GM18511 (cell line): Measurements from ENCODE around the gene NRIP1.

Source experiments
- ATAC-seq: cut with Tn5 transposase; IDR thresholded peaks from one replicate; pipeline ENCODE4 v1.9.1; 2021; ENCODE audit warnings: mild to moderate bottlenecking, moderate library complexity; ENCODE audit not compliant: unreplicated experiment

NRIP1 gene

DNA sequence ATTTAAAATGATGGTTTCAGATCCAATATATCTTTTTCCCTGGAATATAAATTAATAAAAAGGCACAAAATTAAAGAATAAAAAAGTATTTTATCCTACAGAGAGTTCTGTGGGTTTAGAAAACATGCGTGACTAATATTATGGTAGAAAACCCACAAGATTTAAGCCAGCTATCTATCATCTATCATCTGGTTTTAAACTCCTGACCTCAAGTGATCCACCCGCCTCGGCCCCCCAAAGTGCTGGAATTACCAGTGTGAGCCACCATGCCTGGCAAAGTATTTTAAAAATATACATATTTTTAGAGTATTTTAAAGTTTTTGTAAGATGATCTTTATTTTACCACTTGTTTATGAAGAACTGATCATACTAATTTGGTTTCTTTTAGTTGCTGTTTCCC lies 79.5 kb downstream of the NRIP1 start:
- no peak for ATAC-seq

- ATAC-seq: no peak
Observed at GRCh38 chr21:14982336-14982735, 82.5 kb downstream of the NRIP1 start.

- ATAC-seq: no peak
Observed at GRCh38 chr21:14981246-14981645, 83.6 kb downstream of the NRIP1 start.

DNA sequence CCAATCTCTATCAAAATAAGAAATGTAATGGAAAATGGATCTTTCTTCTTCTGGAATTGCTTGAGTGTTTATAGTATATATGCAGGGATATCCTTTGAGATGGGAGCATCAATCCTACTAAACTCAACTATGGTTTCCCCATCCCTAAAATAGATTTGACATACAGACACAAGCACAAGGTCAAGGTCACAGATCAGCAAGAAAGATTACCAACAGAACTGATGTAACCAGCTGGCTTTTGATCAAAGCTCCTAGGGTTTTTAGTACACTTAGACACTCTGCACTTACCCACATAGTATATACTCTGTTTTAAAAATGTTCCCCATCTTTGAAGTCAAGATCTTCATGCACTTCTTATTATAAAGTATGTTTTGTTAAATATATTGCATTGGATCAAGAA lies 85.5 kb downstream of the NRIP1 start:
- ATAC-seq: no peak

DNA sequence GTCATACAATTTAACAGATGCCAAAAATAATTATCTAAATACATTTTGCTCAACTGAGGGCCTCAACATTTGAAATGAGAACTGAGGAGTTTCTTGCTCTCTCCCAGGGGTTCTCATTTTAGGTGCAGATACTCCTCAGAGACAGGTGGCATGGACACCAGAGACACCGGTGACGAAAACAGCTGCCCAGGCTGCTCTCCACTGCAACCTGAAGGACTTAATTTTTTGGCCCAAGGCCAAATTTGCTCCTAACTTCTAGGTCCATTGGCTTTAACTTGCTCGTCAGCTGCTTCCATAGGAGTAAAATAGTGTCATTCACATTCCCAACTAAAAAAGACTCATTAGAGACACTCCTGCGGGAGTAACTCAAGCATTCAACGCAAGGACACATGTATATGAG lies 87.0 kb downstream of the NRIP1 start:
- no peak for ATAC-seq

DNA sequence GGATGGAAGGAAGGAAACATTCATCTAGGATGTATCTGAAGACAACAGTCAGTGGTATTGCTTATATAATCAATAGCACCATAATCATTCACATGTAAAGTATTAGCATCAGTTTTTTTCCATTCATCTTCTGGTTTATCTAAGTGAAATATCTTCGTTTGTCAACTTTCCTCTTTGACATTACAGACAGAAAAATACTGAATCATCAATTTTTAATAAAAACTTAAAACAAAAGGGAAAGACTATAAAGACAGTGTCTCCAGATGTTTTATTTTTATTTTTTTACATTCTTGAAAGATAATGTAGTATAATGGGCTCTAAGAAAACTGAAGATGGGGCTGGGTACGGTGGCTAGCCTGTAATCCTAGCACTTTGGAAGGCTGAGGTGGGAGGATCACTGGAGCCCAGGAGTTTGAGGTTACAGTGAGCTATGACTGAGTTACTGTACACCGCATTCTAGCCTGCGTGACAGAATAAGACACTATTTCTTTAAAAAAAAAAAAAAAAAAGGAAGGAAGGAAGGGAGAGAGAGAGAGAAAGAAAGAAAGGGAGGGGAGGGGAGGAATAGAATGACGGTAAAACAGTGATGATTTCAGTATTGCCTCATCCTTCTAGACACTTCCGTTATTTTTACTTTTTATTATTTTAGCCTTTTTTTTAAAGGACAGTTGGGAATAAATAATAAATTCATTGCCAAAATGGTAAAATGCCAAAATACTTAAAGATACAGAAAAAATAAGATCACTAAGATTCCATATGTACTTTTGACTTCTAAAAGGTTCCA lies 89.5 kb downstream of the NRIP1 start:
- ATAC-seq: no peak

- ATAC-seq: no peak
Observed at GRCh38 chr21:14972678-14973077, 92.1 kb downstream of the NRIP1 start.

DNA sequence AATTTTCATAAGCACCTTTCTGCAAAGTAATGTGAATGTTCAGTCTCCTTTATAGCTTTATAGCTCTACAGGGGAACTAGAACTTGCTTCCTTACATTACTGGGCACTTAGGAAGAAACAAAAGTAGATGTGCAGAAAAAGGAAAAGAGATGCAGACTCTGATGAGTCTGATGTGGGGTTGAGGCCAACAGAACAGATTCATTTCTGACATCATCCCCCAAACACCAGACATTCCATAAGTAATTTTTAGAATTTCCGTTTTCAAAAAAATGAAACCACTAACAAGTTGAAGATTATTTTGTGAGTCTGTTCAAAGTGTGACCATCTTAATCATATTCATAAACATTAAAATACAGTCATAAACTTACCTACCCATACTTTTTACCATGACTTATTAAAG lies 96.0 kb downstream of the NRIP1 start:
- no peak for ATAC-seq

DNA sequence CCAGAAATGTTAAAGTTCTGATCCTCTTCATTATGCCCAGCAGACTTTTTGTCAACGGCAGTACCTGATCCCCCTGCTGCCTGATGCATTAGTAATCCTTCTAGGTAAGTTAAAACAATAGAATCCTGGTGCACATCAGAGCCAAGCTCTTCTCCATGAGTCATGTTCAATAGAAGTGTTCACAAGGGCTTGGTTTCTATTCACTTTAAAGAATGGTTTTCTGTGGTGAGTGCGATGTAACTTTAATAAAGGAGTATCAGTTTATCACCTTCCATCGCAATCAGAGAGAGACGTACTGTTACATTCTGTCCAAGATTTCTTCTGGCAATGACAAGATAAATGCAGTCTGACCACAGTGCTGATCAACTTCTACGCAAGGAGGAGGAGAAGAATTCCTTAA lies 96.8 kb downstream of the NRIP1 start:
- ATAC-seq: no peak

GRCh38 chr21:14964621-14965020 lies 100.2 kb downstream of the NRIP1 start:
- no peak for ATAC-seq

DNA sequence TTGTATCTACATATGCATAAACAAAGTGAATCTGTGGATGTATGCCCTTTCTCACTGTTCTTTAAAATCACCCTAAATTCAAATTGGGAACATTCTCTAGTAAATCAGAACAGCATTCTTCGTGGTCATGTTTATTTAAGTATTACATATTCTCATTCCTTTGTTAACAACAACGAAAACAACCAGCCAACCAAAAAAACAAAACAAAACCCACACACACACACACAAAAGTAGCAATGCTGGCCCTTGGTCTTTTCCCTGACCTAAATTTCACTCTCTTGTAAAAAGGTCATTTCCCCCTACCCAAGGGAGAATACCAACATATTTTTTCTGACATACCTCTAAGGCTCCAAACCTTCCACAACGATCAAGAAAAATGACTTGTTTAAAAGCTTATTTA lies 102.6 kb downstream of the NRIP1 start:
- no peak for ATAC-seq

- ATAC-seq: no peak
Observed at GRCh38 chr21:14961502-14961901, 103.3 kb downstream of the NRIP1 start.

DNA sequence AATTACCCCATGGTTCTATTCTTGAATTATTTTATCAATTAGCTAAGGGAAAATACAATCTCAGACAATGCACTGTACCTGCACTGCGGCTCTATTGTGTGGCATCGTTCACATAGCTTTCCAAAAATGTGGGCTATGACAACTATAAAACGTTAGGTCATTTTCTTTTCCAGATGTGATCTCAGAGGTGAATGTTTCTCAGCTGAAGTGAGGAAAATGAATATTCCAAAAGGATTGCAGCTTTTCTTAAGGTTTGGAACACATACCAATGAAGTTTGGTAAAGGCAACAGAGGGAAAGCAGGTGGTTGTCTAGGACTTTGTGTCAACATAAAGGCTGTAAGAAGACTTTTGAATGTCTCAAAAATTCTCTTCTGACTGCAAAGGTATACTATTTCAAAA lies 105.5 kb downstream of the NRIP1 start:
- no peak for ATAC-seq

DNA sequence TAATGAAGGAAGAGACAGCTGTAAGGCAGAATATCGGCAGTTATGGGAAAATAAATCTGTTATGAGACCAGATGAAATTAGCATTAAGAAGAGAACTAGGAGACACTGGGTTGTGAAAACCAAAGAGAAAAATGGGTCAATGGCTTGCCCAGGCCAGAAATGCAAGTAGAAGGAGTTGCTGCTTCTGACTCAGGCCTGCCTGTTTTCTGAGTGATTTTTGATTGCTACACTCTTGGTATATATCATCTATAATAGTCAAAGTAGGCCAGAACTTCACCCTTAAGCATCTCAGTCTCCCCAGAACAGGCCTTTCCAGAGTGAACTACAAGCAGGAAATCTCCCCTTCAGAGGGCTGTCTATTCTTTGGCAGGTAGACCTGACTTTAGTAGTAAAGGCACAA lies 107.0 kb downstream of the NRIP1 start:
- no peak for ATAC-seq

DNA sequence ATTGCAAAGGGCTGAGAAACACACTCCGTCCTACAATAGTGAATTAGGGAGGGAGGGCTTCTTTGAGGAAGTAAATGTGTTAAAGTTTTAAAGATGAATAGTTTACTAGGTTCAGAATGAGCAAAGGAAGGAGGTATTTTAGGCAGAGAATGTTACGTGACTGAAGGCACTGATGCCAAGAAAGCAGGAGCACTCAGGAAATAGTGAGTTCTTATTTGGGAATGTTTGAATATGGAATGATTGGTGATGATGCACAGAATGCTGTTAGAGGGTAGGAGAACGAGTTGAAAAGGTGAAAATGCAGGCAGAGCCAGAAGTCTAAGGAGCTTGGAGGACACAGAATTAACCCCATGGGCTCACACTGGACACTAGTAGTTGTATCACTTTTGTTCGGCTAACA lies 108.0 kb downstream of the NRIP1 start:
- ATAC-seq: no peak

DNA sequence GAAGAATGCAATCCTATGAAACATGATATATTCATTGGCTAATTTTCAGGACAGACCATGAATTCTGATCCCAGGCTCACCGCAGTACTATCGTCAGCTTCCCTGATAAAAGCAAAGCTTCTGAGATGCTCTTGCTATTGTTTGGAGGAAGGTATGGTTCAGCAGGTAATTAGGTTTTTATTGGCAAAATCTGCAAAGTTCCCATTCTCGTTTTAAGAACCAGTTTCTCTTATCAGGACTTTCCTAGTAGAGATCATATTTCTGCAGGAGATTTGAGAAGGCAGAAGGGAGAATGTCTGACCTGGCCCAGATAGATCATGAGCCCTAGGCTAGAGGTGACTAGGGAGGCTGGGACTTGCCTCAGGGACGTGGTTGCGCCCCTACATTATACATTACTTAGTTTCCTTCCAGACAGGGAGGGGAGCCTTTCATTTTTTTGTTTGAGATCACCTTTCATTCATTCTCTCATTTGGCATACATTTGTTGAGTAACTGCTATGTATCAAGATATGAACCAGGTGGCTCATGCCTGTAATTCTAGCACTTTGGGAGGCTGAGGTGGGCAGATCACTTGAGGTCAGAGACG lies 108.8 kb downstream of the NRIP1 start:
- no peak for ATAC-seq

DNA sequence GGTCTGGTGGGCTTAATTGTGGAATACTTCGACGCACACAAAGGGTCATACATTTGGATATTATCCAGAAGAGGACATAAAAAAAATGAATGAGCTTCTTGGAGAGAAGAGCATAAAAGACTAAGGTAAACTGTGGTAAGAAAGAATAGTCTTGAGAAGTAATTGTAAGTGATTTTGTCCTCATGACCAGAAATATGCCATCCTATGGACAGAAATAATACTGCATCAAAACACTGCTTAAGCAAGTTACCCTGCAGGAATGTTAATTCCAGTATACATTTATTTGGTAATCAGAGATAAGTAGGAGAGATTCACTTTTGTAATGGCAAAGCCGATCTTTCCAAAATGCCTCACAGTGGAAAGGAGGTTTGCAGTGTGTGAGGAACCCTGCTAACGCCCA lies 111.9 kb downstream of the NRIP1 start:
- ATAC-seq: no peak

GRCh38 chr21:14949603-14950002 lies 115.2 kb downstream of the NRIP1 start:
- no peak for ATAC-seq

DNA sequence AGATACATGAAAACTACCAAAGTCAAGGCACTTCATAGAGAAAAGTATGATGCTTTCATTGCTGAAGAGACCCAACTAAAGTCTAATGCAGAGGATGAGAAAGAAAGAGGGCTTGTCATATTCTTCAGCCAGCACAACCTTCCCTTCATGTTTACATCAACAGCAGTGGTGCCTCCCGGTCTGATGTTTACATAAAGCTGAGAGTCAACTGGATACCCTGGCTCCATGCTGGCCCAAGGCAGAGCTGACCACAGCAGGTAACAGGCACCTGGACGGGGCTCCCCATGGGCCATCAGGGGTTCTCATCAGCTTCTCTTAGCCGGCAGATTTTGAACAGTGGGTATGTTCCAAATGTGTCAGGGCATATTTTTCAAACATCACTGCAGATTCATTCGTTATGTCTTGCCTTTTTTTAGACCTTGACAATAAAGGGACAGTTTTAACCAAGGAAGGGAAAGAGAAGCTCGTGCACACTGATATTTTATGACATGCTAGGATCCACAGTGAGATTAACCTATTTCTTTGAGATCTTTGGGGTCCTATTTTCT lies 117.1 kb downstream of the NRIP1 start:
- no peak for ATAC-seq

GRCh38 chr21:14945176-14945575 lies 119.6 kb downstream of the NRIP1 start:
- no peak for ATAC-seq

GRCh38 chr21:14943616-14944015 lies 121.2 kb downstream of the NRIP1 start:
- ATAC-seq: no peak

DNA sequence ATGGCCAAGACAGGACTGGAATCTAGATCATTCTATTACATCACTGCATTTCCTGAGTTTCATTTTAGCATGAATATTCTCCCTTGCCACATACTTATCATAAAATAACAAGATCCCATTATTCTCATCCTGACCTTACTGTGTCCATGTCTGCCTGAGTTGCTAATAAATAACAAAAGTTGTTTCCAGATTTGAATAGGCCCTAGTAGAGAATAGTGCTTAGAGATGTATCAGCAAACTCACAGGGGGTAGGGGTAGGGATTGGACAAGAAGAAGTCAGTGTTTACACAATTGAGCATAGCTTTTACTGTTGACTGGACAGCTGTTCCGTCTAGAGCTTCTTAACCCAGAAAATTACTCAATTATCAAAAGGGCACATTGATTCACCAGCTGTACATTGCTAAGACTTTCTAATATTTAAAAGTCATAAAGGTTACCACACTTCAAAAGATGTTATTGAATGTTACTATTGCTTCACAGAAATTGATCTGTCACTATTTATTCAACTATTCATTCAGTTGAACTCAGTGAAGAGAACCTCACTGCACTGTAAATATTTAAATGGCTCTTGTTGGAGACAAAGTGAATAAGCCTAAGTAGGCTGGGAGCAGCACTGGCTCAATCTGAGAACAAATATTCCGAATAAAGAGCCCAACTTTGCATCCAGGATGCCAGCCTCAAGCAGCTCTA lies 121.9 kb downstream of the NRIP1 start:
- no peak for ATAC-seq
